PFSK-1 (cell line): Measurements from ENCODE around the gene TUBGCP5.

Source experiments
- FOXP2 ChIP-seq: optimal IDR thresholded peaks from 2 replicates; pipeline ENCODE3; 2011; ENCODE audit warnings: borderline replicate concordance, control low read depth, inconsistent platforms; ENCODE audit not compliant: insufficient read depth; ENCODE audit errors: extremely low read length, extremely low read depth
- POLR2AphosphoS5 ChIP-seq: IDR thresholded peaks from 2 replicates; pipeline ENCODE4 v1.6.1; 2012; ENCODE audit warnings: low read depth, mild to moderate bottlenecking, control low read depth, low read length, moderate library complexity
- REST ChIP-seq, 2 experiments: IDR thresholded peaks; 2 replicates each; pipeline versions ENCODE4 v1.6.1 to v1.8.0; 2011 to 2012; ENCODE audit warnings: low read depth in 2 of 2, low read length in 2 of 2, control low read depth in 1 of 2, inconsistent platforms in 1 of 2, mild to moderate bottlenecking in 1 of 2, moderate library complexity in 1 of 2; ENCODE audit not compliant: insufficient read depth in 1 of 2
- SIN3A ChIP-seq: IDR thresholded peaks from 2 replicates; pipeline ENCODE4 v1.6.1; 2012; ENCODE audit warnings: mild to moderate bottlenecking, low read length, moderate library complexity, borderline replicate concordance; ENCODE audit not compliant: insufficient read depth
- TAF1 ChIP-seq: IDR thresholded peaks from 2 replicates; pipeline ENCODE4 v1.6.1; 2012; ENCODE audit warnings: low read length, control low read depth, borderline replicate concordance; ENCODE audit not compliant: insufficient read depth

TUBGCP5 gene

GRCh38 chr15:22961762-22962161 is 77.6 kb downstream of the TUBGCP5 start:
- no peak for TF ChIP-seq TAF1
- TF ChIP-seq SIN3A: no peak
- no peak for TF ChIP-seq FOXP2
- no peak for TF ChIP-seq POLR2AphosphoS5
- TF ChIP-seq REST (IDR thresholded peaks at IDR 0.05; ENCODE audit: insufficient read depth in 1 of 2, low read depth in 2 of 2, low read length in 2 of 2): no peak

- no peak for TF ChIP-seq POLR2AphosphoS5
- no peak for TF ChIP-seq SIN3A
- TF ChIP-seq REST (IDR thresholded peaks at IDR 0.05; ENCODE audit: insufficient read depth in 1 of 2, low read depth in 2 of 2, low read length in 2 of 2): no peak
- TF ChIP-seq TAF1: no peak
- no peak for TF ChIP-seq FOXP2
Observed at GRCh38 chr15:22960556-22960955, 78.8 kb downstream of the TUBGCP5 start.

DNA sequence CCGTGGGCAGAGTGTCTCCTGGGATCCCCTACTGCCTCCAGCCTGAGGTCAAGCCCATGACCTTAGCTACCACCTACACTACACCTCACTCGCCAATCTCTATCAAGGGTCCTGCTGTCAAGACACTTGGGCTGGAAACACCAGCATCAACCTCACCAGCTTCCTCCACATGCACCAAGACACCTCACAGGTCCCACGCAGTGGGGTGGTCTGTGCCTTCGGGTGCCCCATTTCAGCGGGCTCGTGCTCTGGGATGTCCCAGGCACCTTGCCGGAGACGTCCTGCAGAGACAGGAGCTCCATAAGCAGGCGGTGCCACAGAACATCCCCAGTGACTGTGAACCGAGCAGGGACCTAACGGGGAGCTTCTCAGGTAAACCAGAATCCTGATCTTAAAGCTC is 79.2 kb downstream of the TUBGCP5 start:
- TF ChIP-seq FOXP2: no peak

- no peak for TF ChIP-seq SIN3A
- TF ChIP-seq TAF1: no peak
- no peak for TF ChIP-seq POLR2AphosphoS5
- TF ChIP-seq FOXP2: no peak
- TF ChIP-seq REST (IDR thresholded peaks at IDR 0.05; ENCODE audit: insufficient read depth in 1 of 2, low read depth in 2 of 2, low read length in 2 of 2): no peak
Observed at GRCh38 chr15:22959321-22960101, 79.9 kb downstream of the TUBGCP5 start.

DNA sequence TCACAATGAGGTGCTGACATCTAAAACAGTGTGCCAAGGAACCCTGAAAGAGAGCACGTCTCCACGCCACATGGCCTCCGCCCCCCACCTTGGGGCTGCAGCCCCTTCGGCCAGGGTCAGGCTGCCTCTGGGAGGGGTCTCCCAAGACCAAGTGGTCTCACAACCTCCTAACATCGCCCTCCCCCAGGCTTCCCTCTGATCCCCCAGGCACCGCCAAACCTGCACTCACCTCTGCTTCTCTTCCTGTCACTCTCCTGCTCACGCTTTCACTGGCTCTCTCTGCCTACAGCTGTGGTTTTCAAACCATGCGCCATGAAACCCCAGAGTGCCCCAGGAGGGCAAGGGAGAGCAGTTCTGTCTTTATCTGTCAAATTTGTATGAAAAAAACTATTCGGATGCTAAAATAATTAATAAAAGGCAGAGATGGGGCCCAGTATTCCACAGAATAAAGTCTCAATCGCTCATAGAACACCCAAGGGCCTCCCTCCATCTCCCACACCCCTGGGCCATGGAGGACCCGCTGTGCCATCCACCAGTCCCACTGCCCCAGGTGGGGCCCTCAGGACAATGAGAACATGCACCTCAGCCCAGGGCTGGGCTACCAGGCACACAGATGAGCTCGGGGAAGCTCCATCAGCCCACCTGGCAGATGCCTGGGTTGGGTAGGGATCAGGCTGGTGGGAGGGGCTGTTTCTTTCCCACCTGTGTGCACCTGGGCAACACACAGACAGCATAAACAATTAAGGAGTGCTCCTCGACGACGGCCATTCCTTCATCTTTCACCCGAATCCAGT is 80.7 kb downstream of the TUBGCP5 start:
- TF ChIP-seq TAF1 (no peak), REST (IDR thresholded peaks at IDR 0.05; ENCODE audit: insufficient read depth in 1 of 2, low read depth in 2 of 2, low read length in 2 of 2) (no peak), SIN3A (no peak), FOXP2 (no peak), POLR2AphosphoS5 (no peak)
